SU-DHL-6 (cell line): ENCODE data around the gene ARMC12.
"Not testable (repeated sequence)": the region's sequence is repeated elsewhere in the genome, so short reads cannot be mapped to it uniquely, and the experiment has no call there.

Experiments used
- EZH2phosphoT487 ChIP-seq: fragments of 200-600 bp; sonication (generic), shearing (Covaris generic); conservative IDR thresholded peaks from 2 replicates; pipeline ENCODE4 v1.6.1; 2018; ENCODE audit warnings: mild to moderate bottlenecking, antibody characterized with exemption, low read length, moderate library complexity, mixed read lengths
- TF ChIP-seq, protein P1 (sequence below): fragments of 200-600 bp; sonication (generic); IDR thresholded peaks from one replicate; pipeline ENCODE4 v1.5.1; 2017; ENCODE audit warnings: antibody characterized with exemption, mild to moderate bottlenecking, low read length, moderate library complexity; ENCODE audit not compliant: insufficient read depth, poor library complexity, severe bottlenecking

DNA sequence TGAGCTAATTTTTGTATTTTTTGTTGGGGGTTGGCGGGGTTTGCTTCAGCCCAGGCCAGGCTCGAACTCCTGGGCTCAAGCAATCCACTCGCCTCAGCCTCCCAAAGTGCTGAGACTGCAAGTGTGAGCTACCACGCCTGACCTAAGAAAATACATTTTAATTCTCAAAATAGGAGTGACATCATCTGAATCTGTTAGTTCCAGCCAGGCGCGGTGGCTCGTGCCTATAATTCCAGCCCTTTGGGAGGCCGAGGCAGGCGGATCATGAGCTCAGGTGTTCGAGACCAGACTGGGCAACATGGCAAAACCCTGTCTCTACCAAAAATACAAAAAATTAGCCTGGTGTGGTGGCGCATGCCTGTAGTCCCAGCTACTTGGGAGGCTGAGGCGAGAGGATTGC lies 2.5 kb upstream of the ARMC12 start:
- TF ChIP-seq EZH2phosphoT487, result not testable (repeated sequence)
- TF ChIP-seq, protein P1, sequence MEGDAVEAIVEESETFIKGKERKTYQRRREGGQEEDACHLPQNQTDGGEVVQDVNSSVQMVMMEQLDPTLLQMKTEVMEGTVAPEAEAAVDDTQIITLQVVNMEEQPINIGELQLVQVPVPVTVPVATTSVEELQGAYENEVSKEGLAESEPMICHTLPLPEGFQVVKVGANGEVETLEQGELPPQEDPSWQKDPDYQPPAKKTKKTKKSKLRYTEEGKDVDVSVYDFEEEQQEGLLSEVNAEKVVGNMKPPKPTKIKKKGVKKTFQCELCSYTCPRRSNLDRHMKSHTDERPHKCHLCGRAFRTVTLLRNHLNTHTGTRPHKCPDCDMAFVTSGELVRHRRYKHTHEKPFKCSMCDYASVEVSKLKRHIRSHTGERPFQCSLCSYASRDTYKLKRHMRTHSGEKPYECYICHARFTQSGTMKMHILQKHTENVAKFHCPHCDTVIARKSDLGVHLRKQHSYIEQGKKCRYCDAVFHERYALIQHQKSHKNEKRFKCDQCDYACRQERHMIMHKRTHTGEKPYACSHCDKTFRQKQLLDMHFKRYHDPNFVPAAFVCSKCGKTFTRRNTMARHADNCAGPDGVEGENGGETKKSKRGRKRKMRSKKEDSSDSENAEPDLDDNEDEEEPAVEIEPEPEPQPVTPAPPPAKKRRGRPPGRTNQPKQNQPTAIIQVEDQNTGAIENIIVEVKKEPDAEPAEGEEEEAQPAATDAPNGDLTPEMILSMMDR, result not testable (repeated sequence)
